NCI-H1105 treated with DMSO at 0.1 percent for 48 hours (cell line): ENCODE data around the gene KLHL28.

Experiments
- DNase-seq: peaks from one replicate; lab custom pipeline; 2025; lab: John Stamatoyannopoulos, UW

Gene KLHL28

DNA sequence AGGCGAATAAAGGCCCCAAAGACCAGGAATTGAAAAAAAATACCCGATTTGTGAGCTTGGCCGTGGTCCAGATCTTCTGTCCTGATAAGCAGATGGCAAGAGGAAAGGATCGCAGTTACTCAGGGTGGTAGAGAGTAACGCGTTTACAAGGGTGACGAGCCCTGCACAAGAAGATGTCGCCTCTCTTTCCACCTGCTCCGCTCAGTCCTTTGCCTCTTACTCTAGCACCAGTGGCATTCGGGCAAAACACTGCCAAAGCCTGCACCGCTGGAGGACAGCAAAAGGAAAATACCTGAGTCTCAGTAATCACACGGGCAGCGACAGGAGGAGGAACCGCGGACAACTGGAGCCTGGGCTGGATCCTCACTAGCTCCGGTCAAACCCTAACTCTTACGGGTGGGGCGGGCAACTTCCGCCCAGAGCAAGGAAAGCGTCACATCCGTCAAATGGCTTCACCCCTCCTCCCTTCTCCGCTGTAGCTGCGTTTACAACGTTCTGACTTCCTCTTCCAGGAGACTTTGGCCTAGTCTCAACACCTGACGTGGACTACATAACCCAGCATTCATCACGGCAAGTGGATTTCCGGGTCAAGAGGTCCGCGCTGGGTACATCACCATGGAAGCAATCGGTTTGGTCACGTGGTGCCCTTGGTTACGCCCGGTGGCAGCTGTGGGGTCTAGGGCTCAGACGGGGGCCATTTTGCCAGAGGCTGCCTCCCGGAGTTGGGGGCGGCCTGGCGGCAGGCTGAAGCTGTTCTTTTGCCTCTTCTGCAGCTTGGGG lies at the start of gene KLHL28, which contains the start of gene TOGARAM1:
Gene KLHL28 (minus strand): TSS at position 394 of the 780 bp plus-strand sequence. CDS start 16,019 bp downstream, outside the sequence.
Gene TOGARAM1 (plus strand): TSS at position 637 of the 780 bp plus-strand sequence. CDS start 232 bp downstream, outside the sequence.
- peak; percentile 100 for DNase-seq

DNA sequence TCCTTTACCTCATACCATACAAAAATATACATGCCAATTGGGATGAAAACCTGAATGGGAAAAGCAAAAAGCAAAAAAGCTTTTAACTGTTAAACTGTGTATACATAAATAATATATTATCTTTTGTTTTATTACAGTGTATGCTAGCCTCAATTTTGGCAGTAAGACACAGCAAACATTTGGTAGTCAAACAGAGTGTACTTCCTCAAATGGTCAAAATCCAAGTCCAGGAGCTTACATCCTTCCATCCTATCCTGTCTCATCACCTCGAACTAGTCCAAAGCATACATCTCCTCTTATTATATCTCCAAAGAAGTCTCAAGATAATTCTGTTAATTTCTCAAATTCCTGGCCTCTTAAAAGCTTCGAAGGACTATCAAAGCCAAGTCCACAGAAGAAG lies 42.2 kb upstream of the KLHL28 start:
- no peak for DNase-seq

DNA sequence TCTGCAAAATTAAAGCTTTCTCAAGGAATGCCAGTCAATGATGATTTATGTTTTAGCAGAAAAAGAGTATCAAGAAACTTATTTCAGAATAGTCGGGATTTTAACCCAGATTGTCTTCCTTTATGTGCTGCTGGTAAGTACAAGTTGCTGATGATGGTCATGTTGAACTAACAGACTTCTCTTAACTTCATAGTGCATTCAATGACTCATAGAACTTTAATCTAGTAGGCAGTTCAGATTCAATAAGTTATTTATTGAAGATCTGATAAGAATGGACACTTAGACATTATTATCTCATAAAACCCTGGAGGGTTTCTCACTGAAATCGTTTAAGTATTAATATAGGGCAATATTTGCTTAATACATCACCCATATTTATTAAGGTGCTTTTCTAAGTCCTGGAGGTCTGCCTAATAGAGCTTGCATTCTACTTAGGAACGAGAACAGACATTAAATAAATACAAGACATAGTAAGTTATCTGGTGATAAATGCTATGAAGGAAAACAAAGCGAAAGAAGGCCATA lies 34.1 kb upstream of the KLHL28 start:
- DNase-seq: no peak

GRCh38 chr14:44995196-44995595 lies 33.4 kb upstream of the KLHL28 start:
- no peak for DNase-seq

DNA sequence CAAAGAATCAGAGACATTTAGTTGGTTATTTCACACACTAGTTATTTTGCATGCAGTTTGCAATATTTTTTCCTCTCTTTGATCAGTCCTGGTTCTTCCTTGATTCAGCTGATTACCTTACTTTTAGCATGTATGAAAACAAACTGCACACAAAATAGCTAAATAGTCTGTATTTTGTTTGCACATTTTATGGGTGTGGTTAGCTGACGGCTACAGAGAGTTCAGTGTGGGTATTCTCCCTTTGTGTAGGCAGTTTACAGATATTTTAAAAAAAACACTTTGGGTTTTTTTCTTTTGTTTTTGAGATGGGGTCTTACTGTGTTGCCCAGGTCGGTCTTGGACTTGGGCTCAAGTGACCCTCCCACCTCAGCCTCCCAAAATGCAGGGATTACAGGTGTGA lies 28.8 kb upstream of the KLHL28 start:
- DNase-seq: no peak

- no peak for DNase-seq
Measured at GRCh38 chr14:44989497-44990440, 28.0 kb upstream of the KLHL28 start.

DNA sequence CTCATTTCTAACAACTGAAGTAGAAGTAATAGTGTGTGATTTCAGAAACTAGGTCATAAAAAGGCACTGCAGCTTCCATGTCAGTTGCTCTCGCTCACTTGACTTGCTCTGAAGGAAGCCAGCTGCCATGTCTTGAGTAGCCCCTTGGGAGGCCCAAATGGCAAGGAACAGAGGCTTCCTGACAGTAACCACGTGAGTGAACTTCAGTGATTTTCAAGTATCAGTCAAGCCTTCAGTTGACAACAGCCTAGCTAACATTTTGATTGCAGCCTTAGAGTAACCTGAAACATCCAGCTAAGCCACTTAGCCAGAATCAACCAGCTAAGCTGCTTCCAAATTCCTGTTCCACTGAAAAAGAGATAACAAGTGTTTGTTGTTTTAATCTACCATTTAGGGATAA lies 26.9 kb upstream of the KLHL28 start:
- DNase-seq: no peak

DNA sequence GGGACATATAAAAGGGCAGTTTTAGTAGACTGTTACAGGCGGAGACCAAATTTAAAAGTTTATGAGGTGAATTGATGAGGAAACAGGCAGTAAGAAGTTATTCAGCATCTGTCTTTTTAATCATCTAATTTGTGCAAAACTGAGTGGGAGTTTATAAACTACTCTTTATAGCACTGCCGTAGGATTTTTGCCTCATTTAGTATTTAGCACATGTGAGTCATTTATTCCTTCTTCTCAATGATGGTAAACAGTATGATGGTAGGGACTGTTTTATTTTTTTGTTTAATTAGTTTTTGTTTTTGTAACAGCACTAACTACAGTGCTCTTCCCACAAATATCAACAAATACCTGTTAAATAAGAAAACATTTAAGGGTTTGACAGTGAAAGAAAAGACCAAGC lies 20.8 kb upstream of the KLHL28 start:
- DNase-seq: no peak

GRCh38 chr14:44981198-44981597 lies 19.5 kb upstream of the KLHL28 start:
- peak; percentile 43 for DNase-seq

GRCh38 chr14:44979740-44980356 lies 18.1 kb upstream of the KLHL28 start:
- no peak for DNase-seq

GRCh38 chr14:44979273-44979672 lies 17.5 kb upstream of the KLHL28 start:
- no peak for DNase-seq

- no peak for DNase-seq
Measured at GRCh38 chr14:44971459-44971858, 9.7 kb upstream of the KLHL28 start.

GRCh38 chr14:44970907-44971306 lies 9.2 kb upstream of the KLHL28 start:
- DNase-seq: no peak

DNA sequence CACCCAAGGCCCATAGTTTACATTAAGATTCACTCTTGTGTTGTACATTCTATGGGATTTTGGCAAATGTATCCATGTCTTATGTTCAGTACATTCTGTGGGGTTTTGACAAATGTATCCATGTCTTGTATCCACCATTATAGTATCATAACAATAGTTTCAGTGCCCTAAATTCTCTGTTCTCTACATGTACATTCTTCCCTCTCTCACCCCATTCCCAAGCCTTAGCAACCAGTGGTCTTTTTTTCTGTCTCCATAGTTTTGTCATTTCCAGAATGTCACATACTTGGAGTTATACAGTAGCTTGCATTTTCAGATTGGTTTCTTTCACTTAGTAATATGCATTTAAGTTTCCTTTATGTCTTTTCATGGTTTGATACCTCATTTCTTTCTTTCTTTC lies 7.0 kb upstream of the KLHL28 start:
- DNase-seq: no peak

DNA sequence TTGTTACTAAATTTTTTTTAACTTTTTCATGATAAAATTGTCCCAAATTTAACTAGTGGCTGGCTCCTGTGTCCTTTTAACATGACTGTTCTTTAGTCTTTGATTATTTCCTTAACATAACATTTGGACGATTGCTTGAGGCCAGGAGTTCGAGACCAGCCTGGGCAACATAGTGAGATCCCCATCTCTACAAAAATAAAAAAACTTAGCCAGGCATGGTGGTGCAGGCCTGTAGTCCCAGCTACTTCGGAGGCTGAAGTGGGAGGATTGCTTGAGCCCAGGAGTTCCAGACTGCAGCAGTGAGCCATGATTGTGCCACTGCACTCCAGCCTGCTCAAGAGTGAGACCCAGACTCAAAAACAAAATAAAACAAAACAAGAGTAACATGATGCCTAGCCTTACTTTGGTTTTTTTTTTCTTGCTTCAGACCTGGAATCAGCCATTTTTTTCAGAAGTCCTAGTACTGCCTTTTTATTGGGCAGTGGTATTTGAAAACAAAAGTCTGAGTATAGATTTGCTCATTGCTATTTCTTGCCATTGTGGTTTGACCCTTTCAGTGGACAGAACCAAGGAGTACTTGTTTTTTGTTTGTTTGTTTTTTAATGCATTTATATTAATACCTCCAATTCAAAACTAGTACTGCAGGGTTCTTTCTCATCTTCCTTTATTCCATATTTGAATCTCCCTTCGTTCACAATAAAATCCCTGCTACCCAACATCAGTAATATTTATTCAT lies 5.0 kb upstream of the KLHL28 start:
- no peak for DNase-seq

DNA sequence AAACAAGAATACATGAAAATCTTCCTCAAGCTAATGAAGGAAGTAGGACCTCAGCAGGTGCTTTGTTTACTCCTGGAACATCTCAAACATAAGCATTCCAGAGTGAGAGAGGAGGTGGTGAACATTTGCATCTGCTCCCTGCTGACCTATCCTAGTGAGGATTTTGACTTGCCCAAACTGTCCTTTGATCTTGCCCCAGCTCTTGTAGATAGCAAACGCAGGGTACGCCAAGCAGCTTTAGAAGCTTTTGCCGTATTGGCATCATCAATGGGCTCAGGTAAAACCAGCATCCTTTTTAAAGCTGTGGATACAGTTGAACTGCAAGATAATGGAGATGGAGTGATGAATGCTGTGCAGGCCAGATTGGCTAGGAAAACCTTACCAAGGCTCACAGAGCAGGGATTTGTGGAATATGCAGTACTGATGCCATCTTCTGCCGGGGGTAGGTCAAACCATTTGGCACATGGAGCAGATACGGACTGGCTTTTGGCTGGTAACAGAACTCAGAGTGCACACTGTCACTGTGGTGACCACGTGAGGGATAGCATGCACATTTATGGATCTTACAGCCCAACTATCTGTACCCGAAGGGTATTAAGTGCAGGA lies 2.1 kb upstream of the KLHL28 start:
- DNase-seq: peak; percentile 16

DNA sequence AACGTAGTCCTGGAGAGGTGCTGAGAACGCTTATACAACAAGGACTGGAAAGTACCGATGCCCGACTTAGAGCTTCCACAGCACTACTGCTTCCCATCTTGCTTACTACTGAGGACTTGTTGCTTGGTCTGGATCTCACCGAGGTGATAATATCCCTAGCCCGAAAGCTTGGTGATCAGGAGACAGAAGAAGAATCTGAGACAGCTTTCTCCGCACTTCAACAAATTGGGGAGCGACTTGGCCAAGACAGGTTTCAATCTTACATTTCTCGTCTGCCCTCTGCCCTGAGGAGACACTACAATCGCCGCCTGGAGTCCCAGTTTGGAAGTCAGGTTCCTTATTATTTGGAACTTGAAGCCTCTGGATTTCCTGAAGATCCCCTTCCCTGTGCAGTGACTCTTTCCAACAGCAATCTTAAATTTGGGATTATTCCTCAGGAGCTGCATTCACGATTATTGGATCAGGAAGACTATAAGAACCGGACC lies 1.3 kb upstream of the KLHL28 start:
- DNase-seq: no peak

GRCh38 chr14:44962334-44963043 lies 742 bp upstream of the KLHL28 start:
- peak; percentile 72 for DNase-seq

DNA sequence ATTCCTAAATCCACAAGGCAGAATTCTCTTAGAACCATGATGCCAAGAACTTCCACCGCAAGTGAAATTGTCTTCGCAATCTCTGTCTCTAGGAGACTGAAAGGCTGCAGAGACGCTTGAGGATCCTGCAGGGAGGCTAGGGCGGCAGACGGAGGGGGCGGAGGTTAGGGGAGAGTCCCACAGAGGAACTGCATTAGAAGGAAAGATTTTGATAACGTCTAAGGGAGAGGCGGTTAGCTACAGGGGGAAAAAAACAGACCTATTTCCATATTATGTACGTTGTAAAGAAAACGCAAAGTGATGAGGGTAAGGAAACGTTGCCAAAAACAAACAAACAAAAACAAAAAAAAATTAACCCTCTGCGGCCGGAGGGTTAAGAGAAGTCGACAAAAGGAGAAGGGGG lies 595 bp downstream of the KLHL28 start:
- DNase-seq: peak; percentile 58

DNA sequence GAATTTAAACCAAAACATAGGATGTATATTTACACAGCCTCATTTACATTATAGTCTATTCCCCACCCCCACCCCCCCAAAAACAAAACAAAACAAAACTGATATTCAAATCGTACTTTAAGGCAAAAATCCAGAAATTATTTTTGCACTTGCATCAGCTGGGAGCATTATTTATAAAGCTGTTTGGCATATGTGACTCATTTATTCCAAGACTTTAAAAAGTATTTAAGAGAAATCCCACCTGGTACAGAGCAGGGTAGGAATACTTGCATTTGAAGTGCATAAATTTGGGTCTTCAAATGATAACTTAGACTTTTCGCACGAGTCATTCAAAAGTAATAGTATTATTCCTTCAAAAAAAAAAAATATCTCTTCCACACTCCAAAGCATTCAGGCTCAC lies 1.1 kb downstream of the KLHL28 start:
- no peak for DNase-seq
